CD4-positive, alpha-beta T cell treated with Interferon alpha-2 for 1 hour (primary cell): ENCODE data around the gene LIPM.

Source experiments
- DNase-seq, 2 donors: peaks; one replicate each; pipeline ENCODE4 v3.0.0-alpha.2; 2020 to 2022

LIPM gene

DNA sequence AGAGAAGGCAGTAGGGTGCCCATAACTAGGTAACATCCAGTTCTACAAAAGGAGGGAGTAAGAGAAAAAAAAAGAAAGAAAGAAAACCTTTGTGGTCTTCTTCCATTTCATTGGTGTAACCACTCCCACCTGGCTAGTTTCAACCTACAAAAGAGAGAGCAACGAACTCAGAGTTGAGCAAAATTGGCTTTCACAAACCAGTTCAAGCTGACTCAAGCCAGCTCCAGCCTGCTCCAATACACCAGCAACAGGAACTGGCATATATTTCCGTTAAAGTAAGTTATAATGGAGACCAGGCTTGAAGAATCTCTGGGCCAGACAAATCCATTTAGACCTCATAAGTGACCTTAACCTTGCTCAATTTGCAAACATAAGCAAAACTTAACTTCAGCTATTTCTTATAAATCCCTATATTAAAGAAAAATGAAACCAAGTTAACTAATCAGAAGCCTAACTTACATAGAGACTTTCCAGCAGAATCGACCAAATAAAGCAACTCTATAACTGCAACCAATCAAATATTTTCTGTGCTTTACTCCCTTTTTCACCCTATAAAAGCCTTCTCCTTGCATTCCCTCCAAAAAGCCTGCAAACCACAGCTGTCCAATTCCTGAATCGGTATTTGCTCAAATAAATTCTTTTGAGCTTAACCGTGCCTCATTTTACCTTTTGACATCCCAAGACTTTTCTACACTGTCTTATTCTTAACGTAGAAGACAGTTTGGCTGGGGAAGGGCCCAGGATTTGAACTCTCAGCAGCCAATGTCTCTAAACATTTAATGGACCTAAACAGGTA lies 39.0 kb downstream of the LIPM start:
- DNase-seq = no peak

DNA sequence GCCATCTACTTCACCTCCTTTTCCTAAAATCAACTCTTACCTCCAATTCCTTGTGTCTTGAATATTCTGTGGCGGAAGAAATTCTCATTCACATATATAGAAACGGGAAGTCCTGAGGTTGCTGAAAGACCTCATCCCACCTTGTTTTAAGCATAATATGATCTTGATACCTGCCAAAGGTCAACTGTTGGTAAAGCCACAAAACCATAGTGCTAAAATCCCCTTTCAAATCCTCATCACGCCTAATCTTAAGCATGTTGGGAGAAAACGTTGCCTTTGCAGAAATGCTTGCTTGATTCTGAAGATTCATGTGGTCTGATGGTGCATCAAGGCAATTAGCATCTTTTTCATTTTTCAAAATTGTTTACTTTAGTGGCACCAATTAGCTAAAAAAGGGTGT lies 40.6 kb downstream of the LIPM start:
- no peak for DNase-seq

DNA sequence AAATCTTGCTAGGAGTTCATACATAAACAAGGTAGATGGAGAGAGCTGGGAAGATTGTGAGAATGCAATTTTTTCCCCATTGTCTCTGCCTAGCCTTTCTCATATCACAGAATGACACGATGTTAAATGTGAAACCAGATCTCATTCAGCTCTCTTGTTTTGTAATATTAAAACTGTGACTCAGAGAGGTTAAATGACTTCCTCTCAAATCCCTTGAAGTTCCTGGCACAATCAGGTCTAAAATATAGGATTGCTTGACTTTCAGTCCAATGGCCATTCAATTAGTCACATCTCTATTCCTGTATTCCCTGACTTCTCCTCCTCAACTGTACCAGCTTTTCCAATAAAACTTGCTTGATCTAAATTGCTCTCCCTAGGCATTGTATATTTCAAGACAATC lies 46.0 kb downstream of the LIPM start:
- no peak for DNase-seq

DNA sequence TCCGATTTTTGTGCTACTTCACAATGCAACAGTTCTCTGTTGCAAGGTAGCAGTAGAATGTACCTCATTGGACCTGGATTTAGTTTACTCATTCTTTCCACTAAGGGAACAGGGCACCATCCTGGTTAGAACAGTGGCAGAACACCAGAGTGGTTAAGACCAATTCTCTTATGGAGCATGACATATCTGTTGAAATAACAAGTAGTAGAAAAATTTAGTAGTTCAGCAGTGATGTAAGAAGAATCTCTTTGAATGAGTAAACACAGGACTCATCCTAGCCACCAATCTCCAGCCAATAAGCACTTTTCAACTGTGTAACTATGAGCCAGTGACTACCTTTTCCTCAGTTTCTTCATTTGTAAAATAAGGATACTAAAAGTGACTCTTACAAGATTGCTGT lies 46.7 kb downstream of the LIPM start:
- no peak for DNase-seq

DNA sequence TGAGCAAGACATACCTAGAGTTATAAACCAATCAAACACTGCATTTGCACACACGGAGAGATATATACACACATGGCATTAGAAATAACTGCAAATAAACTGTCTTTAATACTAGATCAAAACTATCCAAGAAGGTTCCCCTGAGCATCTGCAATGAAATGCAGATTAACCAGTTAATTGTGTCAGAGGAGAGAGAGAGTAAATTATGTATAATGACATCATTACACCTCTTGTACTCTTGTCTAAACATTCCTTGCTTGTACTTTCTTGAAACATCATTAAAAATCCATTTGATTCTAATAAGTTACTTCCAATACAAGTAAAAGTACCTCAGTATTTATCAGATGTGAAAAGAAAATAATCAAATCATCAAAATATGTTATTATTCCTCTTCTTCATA lies 48.2 kb downstream of the LIPM start:
- DNase-seq = no peak

DNA sequence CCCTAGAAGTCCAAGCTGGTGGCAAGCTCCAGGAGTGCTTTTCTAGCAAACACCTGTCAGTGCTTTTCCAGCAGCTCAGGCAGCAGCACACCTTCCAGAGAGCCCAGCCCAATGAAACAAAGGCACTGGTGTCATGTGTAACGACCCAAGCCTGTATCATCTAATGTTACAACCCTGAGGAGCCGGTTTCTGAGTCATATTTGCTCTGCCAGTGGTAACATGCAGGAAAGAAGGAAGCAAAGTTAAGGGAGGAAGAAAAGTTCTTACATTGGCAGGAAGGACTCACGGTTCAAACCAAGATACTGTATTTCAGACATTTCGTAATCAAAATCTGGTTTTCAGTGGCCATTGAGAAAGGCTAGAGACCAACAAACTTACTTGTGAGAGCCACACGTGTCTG lies 49.2 kb downstream of the LIPM start, which contains the start of gene ANKRD22:
Gene ANKRD22 (minus strand): TSS at position 139 of the 400 bp plus-strand sequence. CDS start 237 bp downstream, outside the sequence.
- DNase-seq = peak in 1 of 2 donors; percentile 27

DNA sequence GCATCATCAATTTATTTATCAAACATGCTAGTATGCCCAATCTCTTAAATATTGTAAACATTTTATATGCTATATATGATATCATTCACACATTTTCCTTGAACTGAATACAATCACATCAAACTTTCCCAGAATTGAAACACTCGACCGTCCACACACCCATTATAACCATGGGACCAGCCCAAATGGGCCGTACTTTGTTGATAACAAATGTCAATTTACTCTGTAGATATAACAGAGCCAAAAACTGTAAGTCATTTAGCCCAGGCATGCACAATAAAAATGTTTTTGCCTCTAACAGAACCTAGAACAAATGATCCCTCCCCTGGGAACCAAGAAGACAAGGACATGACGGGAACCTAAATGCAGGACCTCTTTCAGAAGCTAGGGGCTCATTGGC lies 49.8 kb downstream of the LIPM start:
- DNase-seq = no peak

DNA sequence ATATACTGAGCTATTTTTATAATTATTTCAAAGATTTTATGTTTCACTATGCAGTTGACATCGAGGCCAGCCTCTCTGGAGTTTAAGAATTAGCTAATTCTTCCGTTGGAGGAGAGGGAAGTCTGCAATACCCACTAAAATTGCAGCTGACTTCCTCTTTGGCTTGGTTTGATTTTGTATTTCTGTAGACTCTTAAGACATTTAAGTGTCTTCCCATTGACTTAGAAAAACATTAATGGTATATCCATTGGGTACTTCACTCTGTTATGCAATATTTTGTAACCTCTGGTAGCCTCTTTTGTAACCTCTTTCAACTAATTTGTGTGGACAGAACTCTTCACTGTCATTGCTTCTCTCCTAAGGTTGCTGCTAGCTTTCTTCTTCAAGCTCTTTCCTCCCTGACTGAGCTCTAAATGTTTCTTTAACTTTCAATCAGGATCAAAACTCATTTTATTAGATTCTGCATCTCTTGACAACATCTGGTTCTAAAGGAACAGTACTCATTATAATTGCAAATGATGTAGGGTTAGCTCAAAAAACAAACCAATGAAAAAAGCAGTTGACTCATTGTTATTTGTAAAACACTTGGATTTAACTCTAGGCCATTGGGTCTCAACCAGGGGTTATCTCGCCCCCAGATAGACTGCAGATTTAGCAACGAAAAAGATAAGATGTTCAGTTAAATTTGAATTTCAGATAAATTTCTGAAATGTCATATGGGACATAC lies 50.8 kb downstream of the LIPM start:
- no peak for DNase-seq

DNA sequence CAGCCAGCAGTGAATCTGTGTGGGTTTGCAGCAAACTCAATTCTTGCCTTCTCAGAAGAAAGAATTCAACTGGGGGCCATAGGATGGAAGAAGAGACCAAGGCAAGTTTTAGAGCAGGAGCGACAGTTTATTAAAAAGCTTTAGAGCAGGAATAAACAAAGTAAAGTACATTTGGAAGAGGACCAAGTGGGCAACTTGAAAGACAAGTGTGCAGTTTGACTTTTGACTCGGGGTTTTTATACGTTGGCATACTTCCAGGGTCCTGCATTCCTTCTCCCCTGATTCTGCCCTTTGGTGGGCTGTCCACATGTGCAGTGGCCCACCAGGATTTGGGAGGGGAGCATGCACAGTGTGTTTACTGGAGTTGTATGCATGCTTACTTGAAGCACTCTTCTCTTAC lies 52.2 kb downstream of the LIPM start:
- DNase-seq = no peak

DNA sequence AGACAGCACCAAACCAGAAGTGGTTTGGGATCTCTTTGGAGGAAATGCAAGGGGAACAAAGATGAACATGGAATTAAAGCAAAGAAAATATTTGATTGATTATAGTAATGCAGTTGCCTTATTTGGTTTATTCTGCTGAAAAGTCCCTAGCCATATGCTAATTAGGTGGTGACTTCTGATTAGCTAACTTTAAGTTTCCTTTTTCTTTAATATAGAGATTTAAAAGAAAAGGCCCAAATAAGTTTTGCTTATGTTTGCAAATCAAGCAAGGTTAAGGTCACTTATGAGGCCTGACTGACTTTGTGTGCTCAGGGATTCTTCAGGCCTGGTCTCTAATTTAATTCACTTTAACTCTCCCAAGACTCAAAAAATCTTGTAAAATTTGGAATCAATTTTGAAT lies 55.3 kb downstream of the LIPM start:
- DNase-seq = peak in 1 of 2 donors; percentile 7

DNA sequence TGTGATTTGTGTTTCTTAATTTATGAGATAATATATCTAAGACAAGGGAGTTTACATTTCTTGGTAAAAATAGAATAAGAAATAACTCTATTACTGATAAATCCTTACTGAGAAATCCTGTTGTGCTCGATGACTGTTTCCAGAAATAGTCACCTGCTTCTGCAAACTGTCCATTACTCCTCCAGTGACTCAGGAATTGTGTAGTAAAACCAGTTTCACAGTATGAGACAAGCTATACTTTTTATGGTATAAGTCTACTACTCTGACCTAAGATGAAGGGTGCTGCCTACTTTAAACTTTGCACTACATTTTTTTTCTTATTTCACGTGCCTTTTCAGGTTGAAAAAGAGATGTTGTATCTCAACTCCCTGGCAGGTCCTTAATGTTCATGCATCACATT lies 56.0 kb downstream of the LIPM start:
- no peak for DNase-seq

DNA sequence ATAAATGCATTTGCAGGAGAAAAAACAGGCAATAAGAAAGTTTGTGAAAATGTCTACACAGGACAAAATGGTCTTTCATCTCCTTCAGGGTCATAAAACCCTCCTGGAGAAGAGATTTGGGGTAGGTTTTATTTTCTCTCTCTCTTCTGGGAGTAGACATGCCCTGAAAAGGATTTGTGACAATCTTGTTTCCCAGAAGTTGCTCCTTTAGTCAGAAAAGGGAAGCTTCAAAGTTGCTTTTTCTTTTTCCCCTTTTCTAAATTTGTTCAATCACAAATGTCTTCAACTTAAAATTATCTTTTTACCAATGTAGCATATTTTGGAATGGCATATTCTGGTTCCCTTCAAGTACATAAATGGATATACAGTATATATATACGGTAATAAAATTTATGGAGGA lies 58.5 kb downstream of the LIPM start:
- no peak for DNase-seq

DNA sequence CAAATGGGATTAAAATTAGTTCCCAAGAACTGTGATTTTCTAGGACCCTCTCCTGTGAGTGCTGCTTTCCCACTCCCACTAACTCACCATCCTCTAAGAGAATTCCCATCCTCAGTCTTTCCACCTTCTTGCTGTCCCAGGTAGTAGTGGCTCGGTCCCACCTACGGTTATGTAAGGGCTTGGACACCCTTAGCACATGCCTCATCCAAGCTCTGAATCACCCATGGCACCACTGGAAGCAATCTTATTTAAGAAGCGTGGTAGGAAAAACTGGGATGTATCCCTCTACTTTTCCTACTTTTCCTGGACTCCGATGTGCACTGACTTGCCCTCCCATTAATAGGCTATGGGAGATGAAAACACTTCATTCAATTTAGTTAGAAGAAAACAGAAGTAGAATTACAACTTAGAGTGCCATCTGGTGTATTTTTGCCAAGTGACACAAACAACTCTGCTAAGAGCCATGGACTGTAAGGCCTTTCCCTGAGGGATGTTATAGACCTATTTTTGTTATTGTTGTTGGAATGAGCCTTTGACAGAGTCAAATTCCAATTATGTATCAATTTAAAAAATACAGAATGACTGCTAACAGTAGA lies 62.8 kb downstream of the LIPM start:
- DNase-seq = no peak

DNA sequence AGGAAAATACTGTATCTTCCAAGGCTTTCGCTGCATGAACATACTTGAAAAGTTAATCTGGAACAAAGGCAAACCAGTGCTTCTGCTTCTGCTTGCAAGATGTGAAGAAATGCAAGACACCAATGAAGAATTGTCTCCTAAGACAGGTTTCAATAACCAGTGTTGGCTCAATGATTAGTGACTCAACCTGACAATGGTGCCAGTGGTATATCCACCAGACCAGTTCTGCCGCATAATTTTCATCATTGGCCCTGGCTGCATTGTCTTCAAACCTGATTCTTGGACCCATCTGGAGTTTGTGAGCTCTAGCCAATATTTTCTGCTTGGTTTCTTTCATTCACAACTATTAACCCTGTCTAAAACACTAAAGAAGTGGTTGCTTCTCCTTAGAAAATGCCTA lies 63.9 kb downstream of the LIPM start:
- no peak for DNase-seq

DNA sequence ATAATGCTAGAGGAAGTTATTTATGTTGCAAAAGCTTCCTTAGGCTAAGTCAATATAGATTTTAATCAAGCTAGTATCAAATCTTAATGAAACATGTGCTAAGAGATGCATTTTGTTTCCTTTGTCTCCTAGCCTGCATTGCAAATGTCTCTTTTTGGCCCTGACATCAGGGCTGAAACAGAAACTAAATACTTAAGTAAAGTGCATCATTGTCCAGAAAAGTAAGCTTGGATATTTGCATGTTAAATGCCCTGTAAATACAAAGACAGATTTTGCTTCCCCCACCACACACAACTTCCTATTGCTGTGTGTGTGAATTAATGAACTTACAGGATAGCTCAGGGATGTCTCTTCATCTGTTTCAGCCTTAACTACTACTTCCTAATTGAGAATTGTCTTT lies 67.6 kb downstream of the LIPM start:
- DNase-seq = no peak
